CD14-positive monocyte (primary cell): Measurements from ENCODE around the gene CHST11. TPM values are rescaled to one million over a fixed set of nuclear protein-coding genes. Genes with fewer than 3 reads are reported as not detected.

Experiments used
- DNase-seq, 3 donors: peaks; one replicate each; pipeline ENCODE4 v3.0.0-alpha.2; 2011 to 2022
- H2AFZ ChIP-seq: 2 replicates; pipeline ENCODE4 v1.6.0; 2012; ENCODE audit warnings: mild to moderate bottlenecking, low read depth, low read length, inconsistent platforms; ENCODE audit not compliant: insufficient read depth, poor library complexity, severe bottlenecking
- H3K27ac ChIP-seq, 2 donors: 1 replicate in 1 of 2; 2 replicates in 1 of 2; pipeline ENCODE4 v1.5.1; 2012 to 2013; ENCODE audit warnings: low read length in 2 of 2, control low read depth in 1 of 2, inconsistent platforms in 1 of 2, low read depth in 1 of 2, mild to moderate bottlenecking in 1 of 2
- H3K27me3 ChIP-seq, 2 donors: one replicate each; pipeline versions ENCODE4 v1.6.0 to v1.6.1; 2011 to 2013; ENCODE audit warnings: low read length in 2 of 2; ENCODE audit not compliant: control insufficient read depth in 2 of 2, insufficient read depth in 2 of 2
- H3K36me3 ChIP-seq, 2 donors: replicated peaks in 1 of 2; 1 replicate in 1 of 2; 2 replicates in 1 of 2; pipeline versions ENCODE4 v1.5.1 to v1.6.1; 2012 to 2013; ENCODE audit warnings: low read length in 2 of 2, control low read depth in 1 of 2, inconsistent platforms in 1 of 2, mild to moderate bottlenecking in 1 of 2; ENCODE audit not compliant: insufficient read depth in 2 of 2, control insufficient read depth in 1 of 2
- H3K4me1 ChIP-seq, 2 donors: 1 replicate in 1 of 2; 2 replicates in 1 of 2; pipeline versions ENCODE4 v1.5.1 to v1.6.1; 2012 to 2013; ENCODE audit warnings: low read length in 2 of 2, control low read depth in 1 of 2, inconsistent platforms in 1 of 2, mild to moderate bottlenecking in 1 of 2, moderate library complexity in 1 of 2; ENCODE audit not compliant: insufficient read depth in 2 of 2, control insufficient read depth in 1 of 2
- H3K4me2 ChIP-seq: replicated peaks from 2 replicates; pipeline ENCODE3; 2012; ENCODE audit warnings: low read length, moderate library complexity, mild to moderate bottlenecking; ENCODE audit not compliant: poor library complexity, severe bottlenecking; ENCODE audit errors: extremely low read depth
- H3K4me3 ChIP-seq, 3 experiments: fragments of 200-600 bp in 1 of 3; sonication (generic) in 1 of 3; replicated peaks in 1 of 3; 1 replicate in 2 of 3; 2 replicates in 1 of 3; pipeline ENCODE4 v1.5.1; 2011 to 2013; ENCODE audit warnings: low read length in 3 of 3, mild to moderate bottlenecking in 3 of 3, control low read depth in 2 of 3, low read depth in 2 of 3, inconsistent platforms in 1 of 3, moderate library complexity in 1 of 3
- H3K79me2 ChIP-seq: 2 replicates; pipeline ENCODE4 v1.6.0; 2012; ENCODE audit warnings: mild to moderate bottlenecking, control low read depth, inconsistent platforms, low read length, moderate library complexity; ENCODE audit not compliant: insufficient read depth
- H3K9ac ChIP-seq: 2 replicates; pipeline ENCODE4 v1.6.0; 2017; ENCODE audit warnings: low read length, mild to moderate bottlenecking; ENCODE audit not compliant: insufficient read depth, poor library complexity, severe bottlenecking
- H3K9me3 ChIP-seq, 2 donors: replicated peaks in 1 of 2; 1 replicate in 1 of 2; 2 replicates in 1 of 2; pipeline versions ENCODE4 v1.5.1 to v1.6.1; 2012 to 2013; ENCODE audit warnings: low read length in 2 of 2, control low read depth in 1 of 2; ENCODE audit not compliant: control insufficient read depth in 1 of 2, insufficient read depth in 1 of 2
- H4K20me1 ChIP-seq: 2 replicates; pipeline ENCODE4 v1.6.0; 2012; ENCODE audit warnings: mild to moderate bottlenecking, low read length, control low read depth, moderate library complexity; ENCODE audit not compliant: insufficient read depth
- H3K27ac Mint-ChIP-seq, 7 donors: one replicate each; pipeline ENCODE4 v1.8.0; 2020; ENCODE audit warnings: mild to moderate bottlenecking in 7 of 7, mixed read lengths in 7 of 7, moderate library complexity in 6 of 7, inconsistent platforms in 2 of 7
- H3K27me3 Mint-ChIP-seq, 3 donors: one replicate each; pipeline ENCODE4 v1.8.0; 2021 to 2022; ENCODE audit warnings: low read depth in 3 of 3, mild to moderate bottlenecking in 3 of 3, mixed read lengths in 3 of 3, moderate library complexity in 3 of 3, inconsistent platforms in 1 of 3
- H3K36me3 Mint-ChIP-seq, 2 donors: one replicate each; pipeline ENCODE4 v1.8.0; 2020; ENCODE audit warnings: mixed read lengths in 2 of 2, inconsistent platforms in 1 of 2, mild to moderate bottlenecking in 1 of 2
- H3K4me1 Mint-ChIP-seq: one replicate; pipeline ENCODE4 v1.8.0; 2020; ENCODE audit warnings: mild to moderate bottlenecking, mixed read lengths
- H3K4me3 Mint-ChIP-seq, 2 donors: one replicate each; pipeline ENCODE4 v1.8.0; 2020; ENCODE audit warnings: mild to moderate bottlenecking in 2 of 2, mixed read lengths in 2 of 2, moderate library complexity in 1 of 2
- H3K9me3 Mint-ChIP-seq, 7 donors: one replicate each; pipeline ENCODE4 v1.8.0; 2020 to 2022; ENCODE audit warnings: mixed read lengths in 7 of 7, mild to moderate bottlenecking in 6 of 7, moderate library complexity in 6 of 7, inconsistent platforms in 2 of 7
- WGBS: methylation state at CpG from one replicate; pipeline ENCODE4 v1.1.5; 2013; ENCODE audit warnings: missing lambda C conversion rate; ENCODE audit not compliant: insufficient coverage; 5-methylcytosine and 5-hydroxymethylcytosine counted together
- intact Hi-C, 2 donors: fragments of 100-400 bp; cut with micrococcal nuclease; formaldehyde crosslinking; loops; one replicate each; pipeline versions ENCODE4 v1.15.0 to v1.15.1; 2023
- polyA plus RNA-seq, 3 donors: library from polyadenylated mRNA; depleted of rRNA in 1 of 3; unstranded in 2 of 3; stranded (reverse) in 1 of 3; fragments of 300-500 nt in 2 of 3; fragments of >200 nt in 1 of 3; fragmentation: Illumina TruSeq in 2 of 3; gene quantifications; 1 replicate in 2 of 3; 2 replicates in 1 of 3; pipeline ENCODE4 v1.2.3, GENCODE V29; 2012 to 2021
- TF ChIP-seq, protein P1 (sequence below): fragments of 200-600 bp; IDR thresholded peaks from one replicate; pipeline ENCODE4 v1.8.0; 2022; ENCODE audit warnings: antibody characterized with exemption, mild to moderate bottlenecking

The CHST11 gene
- polyA plus RNA-seq, 3 donors: 44.4 to 66.6 (median 48.4) TPM

DNA sequence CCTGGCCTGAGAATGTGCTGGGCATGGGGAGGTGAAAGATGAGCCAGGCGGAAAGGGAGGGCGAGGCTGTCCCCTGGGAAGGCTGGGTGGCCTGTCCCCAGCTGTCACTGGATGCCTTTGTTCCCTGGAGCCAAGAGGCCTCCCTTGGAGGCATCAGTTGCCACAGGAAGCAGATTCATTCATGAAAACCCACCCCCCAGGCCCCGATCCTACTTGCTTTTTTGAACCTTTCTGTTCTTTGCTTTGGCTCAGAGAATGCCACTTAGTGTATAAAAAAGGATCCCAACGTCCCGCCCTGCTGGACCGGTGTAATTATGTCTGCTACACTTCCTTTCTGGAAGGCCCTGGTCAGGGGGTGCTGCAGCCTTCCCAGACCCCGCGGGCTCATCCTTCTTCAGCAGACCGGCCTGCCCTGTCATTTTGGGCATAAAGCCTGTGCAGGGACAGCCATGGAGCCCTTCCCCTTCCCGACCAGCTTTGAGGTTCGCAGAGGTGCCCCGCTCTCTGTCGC lies 281.1 kb downstream of the CHST11 start:
- no peaks in the 10 kb centered on the region for H3K9me3 Mint-ChIP-seq
- peaks cover 12 to 37% of the 10 kb centered on the region in 2 donors for H3K36me3 Mint-ChIP-seq
- no peak overlapping the region for H3K4me3 ChIP-seq
- no peaks in the 10 kb centered on the region for H3K27me3 ChIP-seq
- no peaks in the 10 kb centered on the region for H3K9me3 ChIP-seq
- H3K27ac Mint-ChIP-seq: peak overlapping the region in 6 of 7 donors; percentile 36 to 84 (median 76)
- no peak overlapping the region for H3K4me3 Mint-ChIP-seq
- H3K27ac ChIP-seq: peak overlapping the region in 1 of 2 donors; percentile 79
- H3K27me3 Mint-ChIP-seq: no peaks in the 10 kb centered on the region
- DNase-seq: no peak
- 88% methylated on average over 12 of the region's 13 CpGs for WGBS
- TF ChIP-seq, protein P1, sequence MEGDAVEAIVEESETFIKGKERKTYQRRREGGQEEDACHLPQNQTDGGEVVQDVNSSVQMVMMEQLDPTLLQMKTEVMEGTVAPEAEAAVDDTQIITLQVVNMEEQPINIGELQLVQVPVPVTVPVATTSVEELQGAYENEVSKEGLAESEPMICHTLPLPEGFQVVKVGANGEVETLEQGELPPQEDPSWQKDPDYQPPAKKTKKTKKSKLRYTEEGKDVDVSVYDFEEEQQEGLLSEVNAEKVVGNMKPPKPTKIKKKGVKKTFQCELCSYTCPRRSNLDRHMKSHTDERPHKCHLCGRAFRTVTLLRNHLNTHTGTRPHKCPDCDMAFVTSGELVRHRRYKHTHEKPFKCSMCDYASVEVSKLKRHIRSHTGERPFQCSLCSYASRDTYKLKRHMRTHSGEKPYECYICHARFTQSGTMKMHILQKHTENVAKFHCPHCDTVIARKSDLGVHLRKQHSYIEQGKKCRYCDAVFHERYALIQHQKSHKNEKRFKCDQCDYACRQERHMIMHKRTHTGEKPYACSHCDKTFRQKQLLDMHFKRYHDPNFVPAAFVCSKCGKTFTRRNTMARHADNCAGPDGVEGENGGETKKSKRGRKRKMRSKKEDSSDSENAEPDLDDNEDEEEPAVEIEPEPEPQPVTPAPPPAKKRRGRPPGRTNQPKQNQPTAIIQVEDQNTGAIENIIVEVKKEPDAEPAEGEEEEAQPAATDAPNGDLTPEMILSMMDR: no peak
- H4K20me1 ChIP-seq: peaks cover 64% of the 10 kb centered on the region
- peaks cover 52 to 68% of the 10 kb centered on the region in 2 donors for H3K4me1 ChIP-seq
- no peak overlapping the region for H3K4me2 ChIP-seq
- H2AFZ ChIP-seq: no peak overlapping the region
- intact Hi-C loops: no loop called here
- peaks cover 87% of the 10 kb centered on the region for H3K79me2 ChIP-seq
- H3K4me1 Mint-ChIP-seq: peaks cover 69% of the 10 kb centered on the region
- H3K9ac ChIP-seq: no peak overlapping the region
- H3K36me3 ChIP-seq: peaks cover 0 to 4% of the 10 kb centered on the region in 2 donors

DNA sequence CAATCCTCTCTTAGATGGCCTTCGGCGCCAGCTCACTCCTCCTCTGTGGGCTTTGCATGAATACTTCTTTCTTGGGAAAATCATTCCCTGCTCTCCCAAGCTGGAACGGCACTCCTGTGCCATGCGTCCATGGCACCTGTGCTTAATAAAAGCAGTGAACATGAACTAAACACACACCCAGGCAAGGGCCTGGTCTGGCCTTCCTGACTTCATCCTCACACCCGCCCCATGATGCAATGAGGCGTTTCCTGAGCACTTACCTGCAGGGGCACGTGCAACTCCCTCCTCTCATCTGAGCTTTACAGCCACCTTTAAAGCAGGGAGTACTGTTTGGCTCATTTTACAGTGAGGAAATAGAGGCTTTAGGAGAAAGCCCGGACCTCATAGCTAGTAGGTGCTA lies 281.6 kb downstream of the CHST11 start:
- 85% methylated on average over 6 of the region's 8 CpGs for WGBS
- peaks cover 12 to 37% of the 10 kb centered on the region in 2 donors for H3K36me3 Mint-ChIP-seq
- peak overlapping the region in 1 of 2 donors; percentile 79 for H3K27ac ChIP-seq

More for the DNA sequence above, 281.6 kb downstream of the CHST11 start:
- Histone ChIP-seq H2AFZ (no peak overlapping the region), H4K20me1 (peaks cover 64% of the 10 kb centered on the region), H3K4me2 (no peak overlapping the region), H3K4me3 (no peak overlapping the region), H3K79me2 (peaks cover 87% of the 10 kb centered on the region), H3K27me3 (no peaks in the 10 kb centered on the region), H3K9me3 (no peaks in the 10 kb centered on the region), H3K9ac (no peak overlapping the region), H3K4me1 (peaks cover 56 to 73% of the 10 kb centered on the region in 2 donors), H3K36me3 (no peaks in the 10 kb centered on the region)
- H3K27me3 Mint-ChIP-seq: no peaks in the 10 kb centered on the region
- peak overlapping the region in 5 of 7 donors; percentile 46 to 84 (median 80) for H3K27ac Mint-ChIP-seq
- intact Hi-C loops: no loop called here
- H3K4me1 Mint-ChIP-seq: peaks cover 74% of the 10 kb centered on the region
- DNase-seq: no peak
- TF ChIP-seq, protein P1: no peak
- no peak overlapping the region for H3K4me3 Mint-ChIP-seq
- no peaks in the 10 kb centered on the region for H3K9me3 Mint-ChIP-seq
